ENCODE measurements around the gene ZNF398. TPM values are rescaled to one million over a fixed set of nuclear protein-coding genes. Genes with fewer than 3 reads are reported as not detected.
A peak's percentile ranks its signal among the peaks of the same experiment; 100 is the strongest.

ZNF398 gene
- total and polyA plus RNA-seq, 9 of the 15 experiments (the other 6 are each of a cell fraction or from before 2014, with no cell fraction given) = 4.0 to 18.6 (median 10.4) TPM

GRCh38 chr7:149125863-149126661 is 21.2 kb upstream of the ZNF398 start, which contains the start of gene ZNF425 (continued):
- peak; percentile 72 to 77 for TF ChIP-seq NRF1 (conservative IDR thresholded peaks at IDR 0.05 in 1 of 2, IDR thresholded peaks at IDR 0.05 in 1 of 2)
- no peak for TF ChIP-seq CHD2 (IDR thresholded peaks at IDR 0.05; ENCODE audit: low read depth, low read length)
- no peak for TF ChIP-seq HMG20A (CRISPR knock-in tag; conservative IDR thresholded peaks at IDR 0.05)
- peak; percentile 97 for TF ChIP-seq ELF1 (tag; IDR thresholded peaks at IDR 0.05)
- peak; percentile 94 for TF ChIP-seq MTA3 (IDR thresholded peaks at IDR 0.05; ENCODE audit: borderline replicate concordance)
- TF ChIP-seq TGIF2 (CRISPR knock-in tag; IDR thresholded peaks at IDR 0.05) = peak; percentile 86; the same call in 1 of the 2 replicates
- TF ChIP-seq GTF2E2 (tag; IDR thresholded peaks at IDR 0.05) = peak; percentile 70; the same call in 1 of the 2 replicates
- no peak for TF ChIP-seq NFXL1 (CRISPR knock-in tag; IDR thresholded peaks at IDR 0.05)
- TF ChIP-seq ZBED1 (IDR thresholded peaks at IDR 0.05) = peak; percentile 83
- TF ChIP-seq ZBTB1 (CRISPR knock-in tag; IDR thresholded peaks at IDR 0.05; ENCODE audit: borderline replicate concordance, low read depth) = peak; percentile 90
- TF ChIP-seq ZNF655 (CRISPR knock-in tag; IDR thresholded peaks at IDR 0.05) = no peak
- TF ChIP-seq SRSF1 (IDR thresholded peaks at IDR 0.05; ENCODE audit: low read depth, low read length) = no peak
- TF ChIP-seq FOXJ2 (tag; IDR thresholded peaks at IDR 0.05) = no peak
- TF ChIP-seq THRB (CRISPR knock-in tag; conservative IDR thresholded peaks at IDR 0.05) = no peak
- TF ChIP-seq ZNF77 (CRISPR knock-in tag; IDR thresholded peaks at IDR 0.05) = peak; percentile 29; the same call in 1 of the 2 replicates
- TF ChIP-seq YBX1 (IDR thresholded peaks at IDR 0.05) = no peak
- peak; percentile 90 for TF ChIP-seq EP400 (IDR thresholded peaks at IDR 0.05)
- peak; percentile 96 for TF ChIP-seq RBBP5 (IDR thresholded peaks at IDR 0.05; ENCODE audit: borderline replicate concordance, insufficient read depth, low read length, poor library complexity, severe bottlenecking)
- TF ChIP-seq SREBF1 (IDR thresholded peaks at IDR 0.05; ENCODE audit: borderline replicate concordance, low read depth, low read length) = peak; percentile 79; the same call in 1 of the 2 replicates
- TF ChIP-seq HDAC1 (IDR thresholded peaks at IDR 0.05) = peak; percentile 20 to 90; a peak in 2 of 4 replicates
- no peak for TF ChIP-seq ZNF449 (CRISPR knock-in tag; IDR thresholded peaks at IDR 0.05)
- 0 out of 2 replicates have a peak, but pooled peaks have one; percentile 3 for TF ChIP-seq NFE2 (IDR thresholded peaks at IDR 0.05; ENCODE audit: low read depth)
- TF ChIP-seq ZSCAN32 (CRISPR knock-in tag; IDR thresholded peaks at IDR 0.05) = peak; percentile 48; the same call in 1 of the 2 replicates
- no peak for TF ChIP-seq RBM14 (IDR thresholded peaks at IDR 0.05; ENCODE audit: borderline replicate concordance, insufficient read depth, low read depth, low read length)

Measured in K562 (cell line).